T-helper 2 cell treated with Interferon-gamma antibody and Interleukin-4, amounts not matched to agents 5 μg/mL and 100 μg/mL, for 36 hours (primary cell): ENCODE results near the gene SMARCC1.

Experiments
- DNase-seq: peaks from one replicate; pipeline ENCODE4 v3.0.0; 2021; ENCODE audit warnings: low spot score
- H3K27ac Mint-ChIP-seq: one replicate; pipeline ENCODE4 v1.8.0; 2021; ENCODE audit warnings: mild to moderate bottlenecking, mixed read lengths
- H3K27me3 Mint-ChIP-seq: one replicate; pipeline ENCODE4 v1.8.0; 2021; ENCODE audit warnings: low read depth, mixed read lengths
- H3K36me3 Mint-ChIP-seq: one replicate; pipeline ENCODE4 v1.8.0; 2021; ENCODE audit warnings: low read depth, mixed read lengths
- H3K4me1 Mint-ChIP-seq: one replicate; pipeline ENCODE4 v1.8.0; 2021; ENCODE audit warnings: low read depth, mixed read lengths
- H3K4me3 Mint-ChIP-seq: one replicate; pipeline ENCODE4 v1.8.0; 2022; ENCODE audit warnings: mild to moderate bottlenecking, moderate library complexity, mixed read lengths
- H3K9me3 Mint-ChIP-seq: one replicate; pipeline ENCODE4 v1.8.0; 2021; ENCODE audit warnings: mixed read lengths

SMARCC1 gene

DNA sequence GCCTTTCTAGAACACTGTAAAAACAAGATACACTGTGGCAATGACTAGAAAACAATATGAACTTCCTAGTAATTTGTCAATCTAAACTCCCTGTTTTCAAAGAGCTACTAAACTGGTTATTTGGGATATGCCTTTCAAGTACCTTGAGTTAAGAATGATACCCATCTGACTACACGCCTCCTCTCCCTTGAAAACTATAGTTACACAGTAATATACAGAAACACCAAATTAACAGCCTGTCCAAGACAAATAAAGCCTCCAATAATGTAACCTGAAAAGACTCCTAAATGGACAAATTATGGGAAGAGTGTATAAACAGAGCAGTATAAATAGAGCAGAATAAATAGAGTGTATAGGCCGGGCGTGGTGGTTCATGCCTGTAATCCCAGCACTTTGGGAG, 70.1 kb downstream of the SMARCC1 start:
- Mint-ChIP-seq H3K9me3 (no peaks in the 10 kb centered on the region), H3K27ac (no peak overlapping the region), H3K4me1 (peaks cover 10% of the 10 kb centered on the region), H3K4me3 (no peak overlapping the region), H3K27me3 (no peaks in the 10 kb centered on the region), H3K36me3 (peaks cover 43% of the 10 kb centered on the region)
- DNase-seq, result no peak

DNA sequence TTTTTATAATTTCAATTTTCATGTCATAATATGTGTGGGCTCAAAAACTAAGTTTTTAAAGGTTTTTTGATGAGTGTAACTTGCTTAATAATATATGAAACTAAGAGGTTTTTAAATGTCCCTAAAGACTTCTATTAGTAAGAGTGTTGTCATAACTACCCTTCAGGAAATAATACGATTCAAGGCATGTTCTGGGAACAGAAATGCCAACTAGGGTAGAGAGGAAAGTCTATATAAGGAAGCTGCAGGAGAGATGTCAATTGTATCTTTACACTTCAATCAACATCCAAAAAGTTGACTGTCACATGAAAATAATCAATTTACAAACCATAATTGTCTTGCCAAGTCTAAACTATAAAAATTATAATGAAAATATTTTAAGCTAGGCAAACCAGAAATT, 76.3 kb downstream of the SMARCC1 start:
- Mint-ChIP-seq H3K4me3 (no peak overlapping the region), H3K36me3 (peaks cover 45% of the 10 kb centered on the region), H3K27ac (no peak overlapping the region), H3K27me3 (no peaks in the 10 kb centered on the region), H3K4me1 (no peaks in the 10 kb centered on the region), H3K9me3 (no peaks in the 10 kb centered on the region)
- no peak for DNase-seq

DNA sequence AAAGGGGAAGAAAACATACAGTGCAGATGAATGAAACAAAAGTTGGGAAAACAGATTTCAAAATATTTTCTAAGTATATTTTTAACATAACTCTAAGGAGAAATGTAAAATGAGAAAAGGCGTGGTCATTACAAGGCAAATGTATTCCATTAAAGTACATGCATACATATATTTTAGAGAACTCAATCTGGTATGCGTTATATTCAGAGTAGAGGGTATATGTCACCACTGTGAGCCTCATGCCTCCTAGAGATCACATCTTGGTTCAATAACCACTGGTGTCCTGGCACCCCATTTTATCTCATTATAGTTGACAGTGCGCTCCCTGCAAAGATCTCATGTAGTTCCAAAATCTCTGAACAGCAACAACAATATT, 77.5 kb downstream of the SMARCC1 start:
- H3K27ac Mint-ChIP-seq, result no peak overlapping the region
- no peak for DNase-seq
- no peaks in the 10 kb centered on the region for H3K9me3 Mint-ChIP-seq
- H3K4me1 Mint-ChIP-seq, result no peaks in the 10 kb centered on the region
- no peaks in the 10 kb centered on the region for H3K27me3 Mint-ChIP-seq
- H3K36me3 Mint-ChIP-seq, result peaks cover 41% of the 10 kb centered on the region
- no peak overlapping the region for H3K4me3 Mint-ChIP-seq

GRCh38 chr3:47701388-47701787, 80.3 kb downstream of the SMARCC1 start:
- Mint-ChIP-seq H3K4me1 (no peaks in the 10 kb centered on the region), H3K9me3 (no peaks in the 10 kb centered on the region), H3K27me3 (no peaks in the 10 kb centered on the region), H3K27ac (no peak overlapping the region), H3K4me3 (no peak overlapping the region), H3K36me3 (peaks cover 30% of the 10 kb centered on the region)
- no peak for DNase-seq

DNA sequence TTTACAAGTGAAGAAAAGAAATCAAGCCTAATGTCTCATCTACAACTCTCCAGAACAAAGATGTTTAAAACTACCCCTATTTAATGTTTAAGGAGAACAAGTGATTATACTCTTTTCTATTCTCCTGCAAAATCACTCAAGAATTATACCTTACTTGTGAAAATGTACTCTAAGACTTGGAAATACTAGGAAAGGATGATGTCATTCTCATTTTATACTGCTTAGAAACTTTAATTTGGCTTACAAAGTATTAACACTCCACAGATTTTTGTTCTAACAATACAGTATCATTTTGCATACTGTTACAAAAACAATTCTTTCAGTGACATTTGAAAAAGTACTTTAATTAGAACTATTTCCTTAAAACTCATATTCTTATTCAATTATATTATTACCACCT, 89.5 kb downstream of the SMARCC1 start:
- Mint-ChIP-seq H3K9me3 (no peaks in the 10 kb centered on the region), H3K36me3 (peaks cover 34% of the 10 kb centered on the region), H3K4me1 (no peaks in the 10 kb centered on the region), H3K4me3 (no peak overlapping the region), H3K27me3 (no peaks in the 10 kb centered on the region), H3K27ac (no peak overlapping the region)
- DNase-seq, result no peak

DNA sequence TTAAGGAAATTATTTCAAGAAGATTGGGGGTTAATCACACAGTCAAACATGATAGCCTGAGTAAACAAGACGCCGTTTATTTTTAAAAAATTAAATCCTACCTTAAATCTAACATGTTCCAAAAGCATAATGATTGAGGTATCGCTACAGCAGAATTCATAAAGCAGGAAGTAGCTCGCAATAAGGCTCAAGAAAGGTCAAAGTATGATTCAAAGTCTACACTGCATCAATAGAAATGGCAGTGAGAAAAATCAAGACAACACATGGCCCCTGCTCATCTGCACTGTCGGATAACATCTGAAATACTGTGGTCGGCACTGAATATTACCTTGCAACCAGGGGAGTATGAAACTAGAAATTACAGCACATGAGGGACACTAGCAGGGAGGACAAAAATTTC, 93.2 kb downstream of the SMARCC1 start:
- Mint-ChIP-seq H3K4me3 (no peak overlapping the region), H3K4me1 (no peaks in the 10 kb centered on the region), H3K36me3 (peaks cover 43% of the 10 kb centered on the region), H3K27me3 (no peaks in the 10 kb centered on the region), H3K9me3 (no peaks in the 10 kb centered on the region), H3K27ac (no peak overlapping the region)
- DNase-seq, result no peak

GRCh38 chr3:47685037-47685436, 96.7 kb downstream of the SMARCC1 start:
- no peaks in the 10 kb centered on the region for H3K9me3 Mint-ChIP-seq
- H3K36me3 Mint-ChIP-seq, result peaks cover 37% of the 10 kb centered on the region
- no peaks in the 10 kb centered on the region for H3K4me1 Mint-ChIP-seq
- no peaks in the 10 kb centered on the region for H3K27me3 Mint-ChIP-seq
- no peak overlapping the region for H3K27ac Mint-ChIP-seq
- no peak for DNase-seq
- no peak overlapping the region for H3K4me3 Mint-ChIP-seq

DNA sequence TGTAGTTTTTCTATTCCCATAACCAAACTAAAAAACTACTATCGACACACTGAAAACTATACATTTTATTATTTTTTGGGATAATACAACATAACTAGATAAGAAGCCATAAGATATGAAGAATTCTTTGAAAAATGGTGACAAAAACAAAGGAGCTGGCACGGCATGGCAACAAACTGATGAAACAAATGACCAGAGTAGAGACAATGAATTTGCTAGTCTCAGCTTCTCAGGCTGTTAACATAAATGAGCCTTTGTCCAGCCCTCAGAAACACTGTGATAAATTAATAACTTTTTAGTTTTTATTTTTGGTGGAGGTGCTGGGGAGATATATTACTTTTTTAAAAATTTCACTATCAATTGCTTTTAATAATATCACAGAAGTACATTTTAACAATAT, 100.7 kb downstream of the SMARCC1 start:
- H3K36me3 Mint-ChIP-seq, result peaks cover 35% of the 10 kb centered on the region
- no peak overlapping the region for H3K27ac Mint-ChIP-seq

DNA sequence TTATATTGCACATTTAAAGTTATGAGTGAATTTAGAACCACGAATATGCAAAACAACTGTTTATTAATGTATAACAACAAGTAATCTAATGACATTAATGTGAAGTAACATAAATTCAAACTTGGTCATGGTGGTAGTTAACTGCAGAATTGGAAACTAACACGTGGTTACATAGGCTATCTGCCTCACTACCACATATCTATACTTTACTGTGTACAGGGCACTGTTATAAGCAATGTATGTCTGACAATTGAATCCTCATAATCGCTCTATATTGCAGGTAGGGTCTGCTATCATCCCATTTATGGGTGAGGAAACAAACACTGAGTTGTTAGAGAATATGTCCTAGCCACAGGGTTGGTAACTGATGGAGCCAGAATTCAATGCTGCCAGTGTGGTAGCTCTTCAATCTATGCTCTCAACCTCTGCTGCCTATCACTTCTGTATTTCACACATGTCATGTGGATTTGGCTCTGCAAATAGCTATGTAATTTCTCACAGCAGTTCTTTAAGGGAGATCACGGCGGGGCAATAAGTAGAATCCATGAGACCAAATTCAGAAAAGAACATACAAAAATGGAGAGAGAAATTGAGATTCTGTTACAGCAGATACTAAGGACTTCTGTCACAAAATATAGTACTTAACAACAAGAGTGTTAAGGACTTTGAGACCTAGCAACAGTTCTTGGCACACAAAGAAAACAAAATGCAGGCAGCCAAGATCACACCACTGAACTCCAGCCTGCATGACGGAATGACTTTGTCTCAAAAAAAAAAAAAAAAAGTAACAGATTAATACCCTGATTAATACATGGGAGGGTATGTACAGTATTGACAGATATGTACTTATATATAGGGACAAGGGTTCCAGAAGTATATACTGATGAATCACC, 103.0 kb downstream of the SMARCC1 start:
- DNase-seq, result no peak
- Mint-ChIP-seq H3K27me3 (no peaks in the 10 kb centered on the region), H3K27ac (no peak overlapping the region), H3K4me3 (no peak overlapping the region), H3K4me1 (peaks cover 2% of the 10 kb centered on the region), H3K9me3 (no peaks in the 10 kb centered on the region), H3K36me3 (peaks cover 46% of the 10 kb centered on the region)

More for the DNA sequence above, 100.7 kb downstream of the SMARCC1 start:
- H3K9me3 Mint-ChIP-seq, result no peaks in the 10 kb centered on the region
- no peak for DNase-seq
- no peak overlapping the region for H3K4me3 Mint-ChIP-seq
- H3K4me1 Mint-ChIP-seq, result peaks cover 2% of the 10 kb centered on the region
- no peaks in the 10 kb centered on the region for H3K27me3 Mint-ChIP-seq

DNA sequence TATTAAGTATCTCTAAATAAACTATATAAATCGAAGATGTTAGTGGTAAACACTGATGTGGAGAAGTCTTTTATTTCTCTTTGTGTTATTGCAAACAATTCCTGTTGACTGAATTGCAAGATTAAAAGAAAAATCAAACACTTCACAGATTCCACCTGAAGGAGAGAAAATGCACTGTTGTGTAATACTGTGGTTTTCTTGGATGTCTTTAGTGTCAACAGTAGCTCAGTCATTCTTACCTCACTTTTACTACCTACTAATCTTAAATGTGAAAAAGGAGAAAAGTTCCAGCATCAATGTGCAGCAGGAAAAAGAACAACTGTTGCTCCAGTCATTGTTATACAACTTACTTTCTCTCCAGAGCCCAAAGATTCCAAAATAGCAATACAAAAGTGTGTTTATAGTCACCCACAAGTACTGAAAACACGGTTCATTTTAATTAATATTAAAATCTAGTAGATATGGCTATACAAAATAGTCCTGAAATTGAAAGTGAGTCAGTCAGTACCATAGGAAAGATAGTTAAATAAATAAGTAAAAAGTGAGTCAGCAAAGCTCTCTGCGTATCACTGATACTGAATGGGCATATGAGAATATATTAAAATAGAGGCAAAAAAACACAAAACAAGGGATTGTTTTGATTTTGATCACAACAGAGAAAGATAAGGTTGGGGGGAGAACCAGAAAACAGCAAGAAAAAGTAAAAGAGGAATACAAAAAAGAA, 112.5 kb downstream of the SMARCC1 start:
- Mint-ChIP-seq H3K9me3 (no peaks in the 10 kb centered on the region), H3K27me3 (no peaks in the 10 kb centered on the region), H3K36me3 (peaks cover 25% of the 10 kb centered on the region), H3K4me1 (no peaks in the 10 kb centered on the region), H3K27ac (peak overlapping the region; percentile 14), H3K4me3 (no peak overlapping the region)
- DNase-seq, result no peak

GRCh38 chr3:47666118-47666517, 115.6 kb downstream of the SMARCC1 start:
- peaks cover 11% of the 10 kb centered on the region for H3K36me3 Mint-ChIP-seq
- no peak overlapping the region for H3K27ac Mint-ChIP-seq
- DNase-seq, result no peak
- H3K4me3 Mint-ChIP-seq, result no peak overlapping the region
- H3K9me3 Mint-ChIP-seq, result no peaks in the 10 kb centered on the region
- H3K27me3 Mint-ChIP-seq, result no peaks in the 10 kb centered on the region
- H3K4me1 Mint-ChIP-seq, result peaks cover 2% of the 10 kb centered on the region

GRCh38 chr3:47664519-47664918, 117.2 kb downstream of the SMARCC1 start:
- no peak for DNase-seq
- H3K36me3 Mint-ChIP-seq, result peaks cover 18% of the 10 kb centered on the region
- H3K27ac Mint-ChIP-seq, result no peak overlapping the region
- H3K4me3 Mint-ChIP-seq, result no peak overlapping the region
- H3K27me3 Mint-ChIP-seq, result no peaks in the 10 kb centered on the region
- H3K4me1 Mint-ChIP-seq, result peaks cover 2% of the 10 kb centered on the region
- peaks cover 3% of the 10 kb centered on the region for H3K9me3 Mint-ChIP-seq

GRCh38 chr3:47663630-47664240, 118.0 kb downstream of the SMARCC1 start:
- peaks cover 23% of the 10 kb centered on the region for H3K36me3 Mint-ChIP-seq

GRCh38 chr3:47661121-47661752, 120.5 kb downstream of the SMARCC1 start:
- Mint-ChIP-seq H3K36me3 (peaks cover 41% of the 10 kb centered on the region), H3K4me1 (peaks cover 2% of the 10 kb centered on the region), H3K27me3 (no peaks in the 10 kb centered on the region), H3K9me3 (peaks cover 13% of the 10 kb centered on the region), H3K4me3 (no peak overlapping the region), H3K27ac (no peak overlapping the region)
- DNase-seq, result no peak

More at GRCh38 chr3:47663630-47664240, 118.0 kb downstream of the SMARCC1 start:
- Mint-ChIP-seq H3K27ac (no peak overlapping the region), H3K4me1 (peaks cover 2% of the 10 kb centered on the region), H3K4me3 (no peak overlapping the region), H3K9me3 (peaks cover 6% of the 10 kb centered on the region), H3K27me3 (no peaks in the 10 kb centered on the region)
- no peak for DNase-seq
